Lung (tissue), 12 donors: ENCODE results near the gene TENM3. TPM values are rescaled to one million over a fixed set of nuclear protein-coding genes. Genes with fewer than 3 reads are reported as not detected.

Experiments
- ATAC-seq: fragments of 200-7000 bp; cut with Tn5 transposase; one replicate; pipeline ENCODE4 v1.9.1; 2020; ENCODE audit warnings: moderate number of reproducible peaks; ENCODE audit not compliant: insufficient read depth, low FRiP score
- DNase-seq, 3 donors: peaks; one replicate each; pipeline ENCODE4 v3.0.0-alpha.2; 2013 to 2017
- H3K27ac ChIP-seq, 2 donors: one replicate each; pipeline ENCODE4 v1.5.1; 2013; ENCODE audit warnings: mild to moderate bottlenecking in 2 of 2, moderate library complexity in 2 of 2, control low read depth in 1 of 2, inconsistent platforms in 1 of 2, low read depth in 1 of 2, low read length in 1 of 2
- H3K27me3 ChIP-seq, 3 donors: one replicate each; pipeline ENCODE4 v1.5.1; 2013; ENCODE audit warnings: low read length in 2 of 3; ENCODE audit not compliant: control insufficient read depth in 3 of 3, insufficient read depth in 3 of 3
- H3K36me3 ChIP-seq, 4 donors: one replicate each; pipeline ENCODE4 v1.5.1; 2013; ENCODE audit warnings: low read length in 4 of 4, mild to moderate bottlenecking in 1 of 4, moderate library complexity in 1 of 4; ENCODE audit not compliant: control insufficient read depth in 4 of 4, insufficient read depth in 4 of 4
- H3K4me1 ChIP-seq, 5 donors: one replicate each; pipeline ENCODE4 v1.5.1; 2013; ENCODE audit warnings: low read length in 5 of 5, mild to moderate bottlenecking in 2 of 5, moderate library complexity in 1 of 5; ENCODE audit not compliant: control insufficient read depth in 5 of 5, insufficient read depth in 5 of 5
- H3K4me3 ChIP-seq: one replicate; pipeline ENCODE4 v1.5.1; 2013; ENCODE audit warnings: mild to moderate bottlenecking, control low read depth, moderate library complexity
- H3K9ac ChIP-seq, 2 donors: one replicate each; pipeline ENCODE4 v1.5.1; 2013; ENCODE audit warnings: low read length in 2 of 2, control low read depth in 1 of 2; ENCODE audit not compliant: insufficient read depth in 1 of 2
- H3K9me3 ChIP-seq, 4 donors: one replicate each; pipeline ENCODE4 v1.5.1; 2013; ENCODE audit warnings: low read length in 3 of 4, mild to moderate bottlenecking in 1 of 4, moderate library complexity in 1 of 4; ENCODE audit not compliant: control insufficient read depth in 4 of 4, insufficient read depth in 3 of 4
- WGBS, 2 donors: extraction: QIAGEN DNeasy Blood & Tissue Kit; methylation state at CpG; one replicate each; pipeline ENCODE4 v1.1.7; 2013; 5-methylcytosine and 5-hydroxymethylcytosine counted together
- polyA plus RNA-seq, 2 donors: library from polyadenylated mRNA; stranded (reverse); fragments of 200-250 nt; gene quantifications; one replicate each; pipeline ENCODE4 v1.2.1, GENCODE V29; 2013
- total RNA-seq, 2 donors: library from RNA; depleted of rRNA in 1 of 2; stranded (reverse); fragments of >200 nt in 1 of 2; gene quantifications; one replicate each; pipeline ENCODE4 v1.2.1, GENCODE V29; 2014 to 2021
- TF ChIP-seq, protein P1 (sequence below): IDR thresholded peaks from 2 replicates; pipeline ENCODE4 v1.5.1; 2012; ENCODE audit warnings: mild to moderate bottlenecking; ENCODE audit errors: control extremely low read depth, extremely low read depth
- donor health status: control.
- donor health status: control.
- donor health status: Bipolar disorder and iron deficiency.
- donor health status: healthy.
- donor health status: DM: yes; HTN: yes; CAD: no.

Gene TENM3
- total and polyA plus RNA-seq, 4 donors, result 0.14 to 5.3 (median 2.2) TPM

- WGBS, 2 donors, result 73 to 81% methylated on average over 6 of the region's 6 CpGs
- DNase-seq, result peak in 1 of 3 donors; percentile 49
- Histone ChIP-seq H3K9me3 (peaks cover 0 to 5% (median 0%) of the 10 kb centered on the region in 4 donors), H3K4me1 (peaks cover 0 to 13% (median 0%) of the 10 kb centered on the region in 5 donors), H3K27me3 (peaks cover 0 to 8% (median 0%) of the 10 kb centered on the region in 3 donors), H3K9ac (no peak overlapping the region), H3K4me3 (no peak overlapping the region), H3K36me3 (no peaks in the 10 kb centered on the region), H3K27ac (no peak overlapping the region)
- no peak for ATAC-seq
- TF ChIP-seq, protein P1, sequence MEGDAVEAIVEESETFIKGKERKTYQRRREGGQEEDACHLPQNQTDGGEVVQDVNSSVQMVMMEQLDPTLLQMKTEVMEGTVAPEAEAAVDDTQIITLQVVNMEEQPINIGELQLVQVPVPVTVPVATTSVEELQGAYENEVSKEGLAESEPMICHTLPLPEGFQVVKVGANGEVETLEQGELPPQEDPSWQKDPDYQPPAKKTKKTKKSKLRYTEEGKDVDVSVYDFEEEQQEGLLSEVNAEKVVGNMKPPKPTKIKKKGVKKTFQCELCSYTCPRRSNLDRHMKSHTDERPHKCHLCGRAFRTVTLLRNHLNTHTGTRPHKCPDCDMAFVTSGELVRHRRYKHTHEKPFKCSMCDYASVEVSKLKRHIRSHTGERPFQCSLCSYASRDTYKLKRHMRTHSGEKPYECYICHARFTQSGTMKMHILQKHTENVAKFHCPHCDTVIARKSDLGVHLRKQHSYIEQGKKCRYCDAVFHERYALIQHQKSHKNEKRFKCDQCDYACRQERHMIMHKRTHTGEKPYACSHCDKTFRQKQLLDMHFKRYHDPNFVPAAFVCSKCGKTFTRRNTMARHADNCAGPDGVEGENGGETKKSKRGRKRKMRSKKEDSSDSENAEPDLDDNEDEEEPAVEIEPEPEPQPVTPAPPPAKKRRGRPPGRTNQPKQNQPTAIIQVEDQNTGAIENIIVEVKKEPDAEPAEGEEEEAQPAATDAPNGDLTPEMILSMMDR, result no peak
Observed at GRCh38 chr4:182803235-182803634, 560.0 kb downstream of the TENM3 start.

- DNase-seq, result no peak
- 90 to 93% methylated on average over 8 of the region's 8 CpGs for WGBS, 2 donors
- Histone ChIP-seq H3K4me3 (no peak overlapping the region), H3K4me1 (peaks cover 0 to 13% (median 0%) of the 10 kb centered on the region in 5 donors), H3K9ac (no peak overlapping the region), H3K27me3 (peaks cover 0 to 8% (median 0%) of the 10 kb centered on the region in 3 donors), H3K9me3 (peaks cover 0 to 6% (median 0%) of the 10 kb centered on the region in 4 donors), H3K36me3 (no peaks in the 10 kb centered on the region), H3K27ac (no peak overlapping the region)
- TF ChIP-seq, protein P1, result no peak
- ATAC-seq, result no peak
Observed at GRCh38 chr4:182804131-182804530, 560.9 kb downstream of the TENM3 start.

DNA sequence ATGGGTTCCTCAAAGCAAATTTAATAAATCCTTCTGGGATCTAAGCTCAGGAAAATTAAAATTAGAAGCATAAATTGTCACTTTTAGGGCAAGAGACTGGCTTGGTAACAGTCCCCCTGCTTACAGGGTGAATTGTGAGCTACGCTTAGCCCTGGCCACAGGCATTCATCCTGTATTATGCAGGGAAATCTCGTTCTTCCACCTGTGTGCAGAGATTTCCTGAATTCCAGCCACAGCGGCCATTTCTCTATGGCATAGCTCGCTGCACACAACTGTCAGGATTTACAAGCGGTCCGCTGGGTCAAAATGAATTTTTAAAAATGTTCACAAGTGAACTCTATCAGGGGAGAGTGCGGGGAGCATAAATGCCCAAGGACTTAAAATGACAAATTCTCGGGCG, 562.1 kb downstream of the TENM3 start:
- Histone ChIP-seq H3K9me3 (peaks cover 0 to 2% (median 0%) of the 10 kb centered on the region in 4 donors), H3K27ac (no peak overlapping the region), H3K9ac (no peak overlapping the region), H3K27me3 (peaks cover 0 to 8% (median 0%) of the 10 kb centered on the region in 3 donors), H3K4me3 (no peak overlapping the region), H3K36me3 (no peaks in the 10 kb centered on the region), H3K4me1 (peaks cover 0 to 13% (median 2%) of the 10 kb centered on the region in 5 donors)
- TF ChIP-seq, protein P1, result no peak
- DNase-seq (no peak), ATAC-seq (no peak)
- WGBS, 2 donors, result 77 to 81% methylated on average over 9 of the region's 9 CpGs

DNA sequence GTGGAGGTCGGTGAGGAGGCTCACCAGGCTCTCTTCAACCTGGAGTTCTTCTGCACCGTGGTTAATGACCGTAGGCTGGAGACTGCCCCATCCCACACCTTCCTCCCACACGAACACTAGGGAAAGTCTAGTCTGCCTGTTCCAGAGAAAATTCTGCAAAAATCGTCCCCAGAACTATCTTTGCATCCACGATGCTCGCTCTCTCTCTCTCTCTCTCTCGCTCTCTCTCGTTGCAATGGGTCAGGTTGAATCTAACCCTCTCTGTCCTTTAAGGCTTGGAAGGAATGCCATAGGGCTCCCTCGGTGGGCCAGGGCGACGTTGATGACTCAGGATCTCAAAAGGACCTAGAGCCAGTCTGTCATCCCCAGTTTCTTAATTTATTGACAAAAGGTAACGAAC, 562.5 kb downstream of the TENM3 start:
- ATAC-seq (no peak), DNase-seq (no peak)
- Histone ChIP-seq H3K27me3 (peaks cover 0 to 8% (median 0%) of the 10 kb centered on the region in 3 donors), H3K4me3 (no peak overlapping the region), H3K36me3 (no peaks in the 10 kb centered on the region), H3K9ac (no peak overlapping the region), H3K4me1 (peaks cover 0 to 13% (median 2%) of the 10 kb centered on the region in 5 donors), H3K9me3 (peaks cover 0 to 2% (median 0%) of the 10 kb centered on the region in 4 donors), H3K27ac (no peak overlapping the region)
- WGBS, 2 donors, result 54 to 83% methylated on average over 12 to 13 of the region's 13 CpGs
- TF ChIP-seq, protein P1, result no peak
